Ovary (tissue), 3 donors: ENCODE measurements around the gene FANK1.
"Not testable (repeated sequence)": the region's sequence is repeated elsewhere in the genome, so short reads cannot be mapped to it uniquely, and the experiment has no call there.

ENCODE experiments used
- EP300 ChIP-seq: sonication (generic); formaldehyde crosslinking; IDR thresholded peaks from one replicate; pipeline ENCODE4 v1.6.1; 2017; ENCODE audit warnings: antibody characterized with exemption
- POLR2A ChIP-seq: fragments of 450-650 bp; IDR thresholded peaks from one replicate; pipeline ENCODE4 v1.6.1; 2017; ENCODE audit warnings: antibody characterized with exemption, mild to moderate bottlenecking, moderate library complexity
- TF ChIP-seq, protein P1 (sequence below), 3 donors: fragments of 450-650 bp in 2 of 3; fragments of 200-600 bp in 1 of 3; IDR thresholded peaks; one replicate each; pipeline versions ENCODE4 v1.5.1 to v1.8.0; 2016 to 2022; ENCODE audit warnings: antibody characterized with exemption in 3 of 3, mild to moderate bottlenecking in 1 of 3
- donor health status: DM: no; HTN: no; CAD: no.

DNA sequence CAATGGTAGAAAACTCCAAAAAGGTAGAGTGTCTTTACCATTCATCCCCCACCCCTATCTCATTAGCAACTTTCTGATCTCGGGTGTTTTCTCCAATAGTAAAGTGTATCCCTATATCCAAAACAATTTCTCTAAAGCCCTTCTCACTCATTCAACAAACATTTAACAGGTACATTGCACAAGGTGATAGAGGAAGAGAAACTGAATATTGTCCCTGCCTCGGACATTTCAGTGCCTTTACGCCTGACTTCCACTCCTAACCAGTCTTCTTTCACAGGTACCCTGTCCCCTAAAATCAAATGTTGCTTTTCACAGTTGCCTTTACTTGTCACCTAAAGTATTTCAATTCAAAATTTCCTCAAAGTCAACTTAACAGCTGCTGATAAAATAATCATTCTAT, 2.2 kb upstream of the FANK1 start:
- TF ChIP-seq, protein P1, sequence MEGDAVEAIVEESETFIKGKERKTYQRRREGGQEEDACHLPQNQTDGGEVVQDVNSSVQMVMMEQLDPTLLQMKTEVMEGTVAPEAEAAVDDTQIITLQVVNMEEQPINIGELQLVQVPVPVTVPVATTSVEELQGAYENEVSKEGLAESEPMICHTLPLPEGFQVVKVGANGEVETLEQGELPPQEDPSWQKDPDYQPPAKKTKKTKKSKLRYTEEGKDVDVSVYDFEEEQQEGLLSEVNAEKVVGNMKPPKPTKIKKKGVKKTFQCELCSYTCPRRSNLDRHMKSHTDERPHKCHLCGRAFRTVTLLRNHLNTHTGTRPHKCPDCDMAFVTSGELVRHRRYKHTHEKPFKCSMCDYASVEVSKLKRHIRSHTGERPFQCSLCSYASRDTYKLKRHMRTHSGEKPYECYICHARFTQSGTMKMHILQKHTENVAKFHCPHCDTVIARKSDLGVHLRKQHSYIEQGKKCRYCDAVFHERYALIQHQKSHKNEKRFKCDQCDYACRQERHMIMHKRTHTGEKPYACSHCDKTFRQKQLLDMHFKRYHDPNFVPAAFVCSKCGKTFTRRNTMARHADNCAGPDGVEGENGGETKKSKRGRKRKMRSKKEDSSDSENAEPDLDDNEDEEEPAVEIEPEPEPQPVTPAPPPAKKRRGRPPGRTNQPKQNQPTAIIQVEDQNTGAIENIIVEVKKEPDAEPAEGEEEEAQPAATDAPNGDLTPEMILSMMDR (IDR thresholded peaks at IDR 0.05), result not testable (repeated sequence)
- TF ChIP-seq POLR2A, EP300: not testable (repeated sequence)
